Pulmonary artery endothelial cell (primary cell): ENCODE data around the gene MID2. TPM values are rescaled to one million over a fixed set of nuclear protein-coding genes. Genes with fewer than 3 reads are reported as not detected.
"Not testable (repeated sequence)": the region's sequence is repeated elsewhere in the genome, so short reads cannot be mapped to it uniquely, and the experiment has no call there.

Experiments
- DNase-seq: peaks from one replicate; pipeline ENCODE4 v3.0.0-alpha.2; 2011; ENCODE audit warnings: low read depth, low spot score
- total RNA-seq: library from RNA; depleted of rRNA; stranded (reverse); fragments of >200 nt; gene quantifications from 2 replicates; pipeline ENCODE4 v1.2.3, GENCODE V29; 2014

Gene MID2, protein sequence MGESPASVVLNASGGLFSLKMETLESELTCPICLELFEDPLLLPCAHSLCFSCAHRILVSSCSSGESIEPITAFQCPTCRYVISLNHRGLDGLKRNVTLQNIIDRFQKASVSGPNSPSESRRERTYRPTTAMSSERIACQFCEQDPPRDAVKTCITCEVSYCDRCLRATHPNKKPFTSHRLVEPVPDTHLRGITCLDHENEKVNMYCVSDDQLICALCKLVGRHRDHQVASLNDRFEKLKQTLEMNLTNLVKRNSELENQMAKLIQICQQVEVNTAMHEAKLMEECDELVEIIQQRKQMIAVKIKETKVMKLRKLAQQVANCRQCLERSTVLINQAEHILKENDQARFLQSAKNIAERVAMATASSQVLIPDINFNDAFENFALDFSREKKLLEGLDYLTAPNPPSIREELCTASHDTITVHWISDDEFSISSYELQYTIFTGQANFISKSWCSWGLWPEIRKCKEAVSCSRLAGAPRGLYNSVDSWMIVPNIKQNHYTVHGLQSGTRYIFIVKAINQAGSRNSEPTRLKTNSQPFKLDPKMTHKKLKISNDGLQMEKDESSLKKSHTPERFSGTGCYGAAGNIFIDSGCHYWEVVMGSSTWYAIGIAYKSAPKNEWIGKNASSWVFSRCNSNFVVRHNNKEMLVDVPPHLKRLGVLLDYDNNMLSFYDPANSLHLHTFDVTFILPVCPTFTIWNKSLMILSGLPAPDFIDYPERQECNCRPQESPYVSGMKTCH
- total RNA-seq = 44.1 and 80.6 TPM in 2 replicates

DNA sequence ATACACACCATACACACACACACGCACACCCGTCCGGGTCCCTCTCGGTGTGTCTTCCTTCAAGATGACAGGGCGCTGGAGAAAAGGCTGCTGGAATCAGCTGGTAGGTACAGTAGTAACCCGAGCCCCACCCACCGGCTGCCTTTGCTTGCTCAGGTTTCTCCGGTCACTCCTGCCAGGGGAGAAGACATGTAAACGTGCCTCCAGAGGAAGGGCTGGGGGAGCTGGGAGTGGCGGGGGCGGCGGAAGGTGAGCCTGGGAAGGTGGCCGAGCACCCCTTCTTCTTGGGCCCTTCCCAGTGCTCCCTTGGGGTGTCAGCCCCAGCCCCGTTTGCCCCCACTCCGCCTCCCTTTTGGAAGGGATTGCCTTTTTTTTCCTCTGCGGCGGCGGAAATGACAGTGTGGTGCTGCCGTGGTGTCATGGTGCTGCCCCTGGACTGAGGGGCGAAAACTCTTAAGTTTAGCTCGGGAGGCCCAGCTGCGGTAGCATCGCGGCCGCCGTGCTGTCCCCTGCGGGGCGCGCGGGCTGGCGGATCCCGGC is at the start of gene MID2:
TSS of gene MID2 (plus strand) at position 169 of the 540 bp plus-strand sequence. CDS start 561 bp downstream, outside the sequence.
- no peak for DNase-seq

DNA sequence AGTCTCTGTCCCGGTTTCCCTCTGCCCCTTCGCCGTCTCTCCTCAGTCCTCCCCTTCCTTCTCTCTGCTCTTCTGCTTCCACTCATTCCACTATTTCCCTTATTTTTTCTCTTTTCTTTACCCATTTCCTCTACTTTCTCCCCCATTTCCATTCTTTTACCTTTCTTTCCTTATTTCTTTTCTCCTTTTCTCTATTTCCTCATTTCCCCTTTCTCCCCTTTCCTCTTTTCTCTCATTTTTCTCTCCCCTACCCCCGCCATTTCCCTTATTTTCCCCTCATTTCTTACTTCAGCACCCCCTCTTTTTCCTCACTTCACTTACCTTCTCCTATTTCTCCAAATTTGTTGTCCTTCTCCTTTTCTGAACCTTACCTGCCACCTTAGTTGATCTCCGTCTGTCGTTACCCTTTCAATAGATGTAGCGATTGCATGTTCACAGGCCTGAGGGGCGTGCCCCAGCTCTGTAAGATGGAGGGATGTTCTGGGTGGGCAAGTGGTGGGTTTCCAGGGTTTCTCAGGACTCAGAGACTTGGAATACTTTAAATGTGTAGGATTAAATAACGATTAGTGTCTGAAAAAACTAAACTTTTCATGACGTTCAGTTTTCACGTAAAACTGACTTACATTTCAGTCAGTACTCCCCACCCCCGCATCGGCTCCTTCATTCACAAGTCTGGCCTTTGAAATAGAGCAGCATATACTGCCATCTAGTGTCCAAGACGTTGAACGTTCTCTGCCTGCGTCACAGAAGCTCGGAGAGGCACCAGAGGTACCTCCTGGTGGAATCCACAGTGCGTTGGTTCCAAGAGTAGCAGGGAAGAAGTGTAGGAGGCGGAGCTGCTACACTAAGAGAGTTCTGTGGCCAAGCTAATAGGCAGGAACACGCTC is 48.8 kb upstream of the MID2 start:
- peak; percentile 80 for DNase-seq

DNA sequence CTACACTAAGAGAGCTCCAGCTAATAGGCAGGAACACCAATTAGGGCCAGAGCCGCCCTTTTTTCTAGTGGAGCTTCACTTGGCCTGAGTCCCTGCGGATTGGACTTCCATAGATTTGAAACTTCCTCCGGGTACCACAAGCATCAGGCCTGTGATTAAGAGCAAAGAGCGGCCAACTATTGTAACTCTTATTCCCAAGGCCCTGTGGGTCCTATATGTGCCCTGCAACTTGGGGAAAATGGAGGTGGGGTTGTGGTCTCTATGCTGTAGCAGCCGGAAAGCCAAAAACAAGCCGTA is 48.2 kb upstream of the MID2 start, which contains the start of gene NCBP2L:
TSS of gene NCBP2L (plus strand) at position 198 of the 297 bp plus-strand sequence. CDS start 16,488 bp downstream, outside the sequence.
- DNase-seq = no peak

DNA sequence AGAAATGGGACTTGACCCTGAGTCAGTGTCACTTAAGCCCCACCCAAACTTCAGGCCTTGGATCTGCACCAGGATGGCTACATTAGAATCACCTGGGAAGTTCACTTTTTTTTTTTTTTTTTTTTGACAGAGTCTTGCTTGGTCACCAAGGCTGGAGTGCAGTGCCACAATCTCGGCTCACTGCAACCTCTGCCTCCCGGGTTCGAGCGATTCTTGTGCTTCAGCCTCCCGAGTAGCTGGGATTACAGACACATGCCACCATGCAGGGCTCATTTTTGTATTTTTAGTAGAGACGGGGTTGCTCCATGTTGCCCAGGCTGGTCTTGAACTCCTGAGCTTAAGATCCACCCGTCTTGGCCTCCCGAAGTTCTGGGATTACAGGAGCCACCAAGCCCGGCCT is 45.1 kb upstream of the MID2 start:
- DNase-seq = no peak

DNA sequence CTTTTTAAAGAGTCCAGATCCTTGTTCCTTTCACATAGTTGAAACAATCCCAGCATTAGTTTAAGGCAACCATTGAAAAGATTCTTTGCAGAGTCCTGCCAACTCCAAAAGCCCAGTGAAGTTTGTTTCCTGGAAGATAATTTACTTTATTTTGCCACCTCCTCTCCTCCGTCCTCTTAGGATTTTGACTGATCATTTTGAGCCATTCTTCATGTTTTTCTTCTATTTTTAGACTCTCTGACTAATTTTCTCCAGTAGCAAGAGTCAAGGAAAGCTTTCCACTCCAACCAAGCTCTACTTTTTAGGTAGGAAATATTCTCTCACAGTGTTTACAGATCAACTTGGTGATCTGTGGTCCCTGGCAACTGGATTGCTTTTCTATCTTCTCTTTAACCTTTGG is 37.8 kb upstream of the MID2 start:
- DNase-seq = no peak

DNA sequence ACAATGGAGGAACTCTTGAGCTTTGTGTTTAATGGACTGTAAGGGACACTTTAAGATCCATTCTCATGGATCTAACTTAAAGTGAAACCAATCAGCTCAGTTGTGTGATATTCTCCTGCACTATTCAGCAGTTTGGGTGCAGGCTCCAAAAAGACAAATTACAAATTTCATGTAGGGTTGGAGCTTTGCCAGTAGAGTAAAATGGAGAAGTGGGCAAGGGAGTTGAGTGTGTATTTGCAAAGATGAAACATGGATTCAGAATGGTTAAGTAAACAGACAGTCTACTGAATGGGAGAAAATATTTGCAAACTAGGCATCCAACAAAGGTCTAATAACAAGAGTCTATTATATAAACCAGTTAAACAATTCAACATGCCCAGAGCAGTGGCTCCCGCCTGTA is 21.2 kb upstream of the MID2 start:
- DNase-seq = no peak

DNA sequence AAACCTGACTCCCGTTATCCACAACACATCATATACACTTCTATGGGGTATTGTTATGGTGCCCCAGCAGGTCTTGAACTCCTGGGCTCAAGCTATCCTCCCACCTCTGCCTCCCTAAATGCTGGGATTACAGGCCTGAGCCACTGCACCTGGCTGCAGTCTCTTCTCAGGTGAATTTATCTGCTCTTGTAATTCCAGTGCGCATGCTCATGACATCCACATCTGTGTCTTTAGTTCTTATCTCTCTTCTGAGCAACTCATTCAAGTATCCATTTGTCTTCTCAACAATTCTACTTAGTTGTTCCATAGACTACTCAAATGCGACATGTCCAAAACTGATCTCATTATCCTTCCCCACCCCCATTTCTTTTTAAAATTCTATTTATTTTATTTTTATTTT is 20.5 kb upstream of the MID2 start:
- no peak for DNase-seq

DNA sequence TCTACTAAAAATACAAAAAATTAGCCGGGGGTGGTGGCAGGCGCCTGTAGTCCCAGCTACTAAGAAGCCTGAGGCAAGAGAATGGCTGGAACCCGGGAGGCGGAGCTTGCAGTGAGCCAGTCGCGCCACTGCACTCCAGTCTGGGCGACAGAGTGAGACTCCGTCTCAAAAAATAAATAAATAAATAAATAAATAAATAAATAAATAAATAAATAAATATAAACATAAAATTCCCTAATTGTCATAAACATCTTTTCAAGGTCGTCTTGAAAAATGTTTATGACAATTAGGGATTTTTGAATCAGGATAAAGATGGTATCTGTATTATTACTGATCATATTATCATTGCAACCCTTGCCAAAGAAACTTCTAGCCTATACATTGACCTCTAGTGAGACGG is 15.6 kb upstream of the MID2 start:
- not testable (repeated sequence) for DNase-seq

DNA sequence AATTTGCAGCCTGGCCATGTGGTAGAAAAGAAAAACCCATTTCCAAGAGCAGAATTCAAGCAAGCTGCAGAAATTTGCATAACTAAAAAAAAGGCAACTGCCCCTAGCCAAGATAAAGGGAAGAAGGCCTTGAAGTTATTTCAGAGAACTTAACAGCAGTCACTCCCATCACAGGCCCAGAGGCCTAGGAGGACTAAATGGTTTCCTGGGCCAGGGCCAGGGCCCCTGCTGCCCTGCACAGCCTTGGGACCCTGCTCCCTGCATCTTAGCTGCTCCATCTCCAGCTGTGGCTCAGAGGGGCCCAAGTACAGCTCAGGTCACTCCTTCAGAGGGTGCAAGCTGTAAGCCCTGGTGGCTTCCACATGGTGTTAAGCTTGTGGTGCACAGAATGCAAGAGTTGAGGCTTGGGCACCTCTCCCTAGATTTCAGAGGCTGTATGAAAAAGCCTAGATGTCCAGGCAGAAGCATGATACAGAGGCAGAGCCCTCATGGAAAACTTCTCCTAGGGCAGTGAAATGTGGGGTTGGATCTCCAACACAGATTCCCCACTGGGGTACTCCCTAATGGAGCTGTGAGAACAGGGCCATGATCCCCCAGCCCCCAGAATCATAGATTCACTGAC is 6.7 kb upstream of the MID2 start:
- DNase-seq = no peak

DNA sequence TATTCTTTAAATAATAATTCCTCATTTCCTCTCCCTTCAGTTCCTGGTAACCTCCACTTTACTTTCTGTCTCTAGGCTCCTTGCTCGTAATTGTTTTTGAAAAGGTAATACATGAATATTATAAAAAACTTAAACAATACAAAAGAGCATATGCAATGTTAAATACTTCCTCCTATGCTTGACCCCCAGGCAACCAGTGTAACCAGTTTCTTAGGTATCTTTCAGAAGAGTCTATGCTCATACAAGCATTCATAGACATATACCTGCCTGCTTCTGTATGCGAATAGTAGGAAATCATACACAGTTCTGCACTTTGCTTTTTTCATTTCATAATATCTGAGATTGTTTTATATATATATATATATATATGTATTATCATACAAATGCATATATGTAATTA is 2.6 kb upstream of the MID2 start:
- DNase-seq = no peak

DNA sequence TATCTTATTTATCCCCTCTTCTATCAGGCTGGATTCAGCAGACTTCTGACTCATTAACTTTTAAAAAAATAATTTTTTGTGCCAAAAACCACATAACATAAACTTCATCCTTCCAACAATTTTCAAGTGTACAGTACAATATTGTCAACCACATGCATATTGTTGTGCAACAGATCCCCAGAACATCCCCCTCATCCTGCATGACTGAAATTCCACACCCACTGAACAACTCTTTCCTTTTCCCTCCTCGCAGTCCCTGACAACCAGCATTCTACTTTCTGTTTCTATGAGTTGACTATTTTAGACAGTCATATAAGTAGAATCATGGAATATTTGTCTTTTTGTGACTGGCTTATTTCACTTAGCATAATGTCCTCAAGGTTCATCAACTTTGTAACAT is 2.2 kb upstream of the MID2 start:
- peak; percentile 41 for DNase-seq

DNA sequence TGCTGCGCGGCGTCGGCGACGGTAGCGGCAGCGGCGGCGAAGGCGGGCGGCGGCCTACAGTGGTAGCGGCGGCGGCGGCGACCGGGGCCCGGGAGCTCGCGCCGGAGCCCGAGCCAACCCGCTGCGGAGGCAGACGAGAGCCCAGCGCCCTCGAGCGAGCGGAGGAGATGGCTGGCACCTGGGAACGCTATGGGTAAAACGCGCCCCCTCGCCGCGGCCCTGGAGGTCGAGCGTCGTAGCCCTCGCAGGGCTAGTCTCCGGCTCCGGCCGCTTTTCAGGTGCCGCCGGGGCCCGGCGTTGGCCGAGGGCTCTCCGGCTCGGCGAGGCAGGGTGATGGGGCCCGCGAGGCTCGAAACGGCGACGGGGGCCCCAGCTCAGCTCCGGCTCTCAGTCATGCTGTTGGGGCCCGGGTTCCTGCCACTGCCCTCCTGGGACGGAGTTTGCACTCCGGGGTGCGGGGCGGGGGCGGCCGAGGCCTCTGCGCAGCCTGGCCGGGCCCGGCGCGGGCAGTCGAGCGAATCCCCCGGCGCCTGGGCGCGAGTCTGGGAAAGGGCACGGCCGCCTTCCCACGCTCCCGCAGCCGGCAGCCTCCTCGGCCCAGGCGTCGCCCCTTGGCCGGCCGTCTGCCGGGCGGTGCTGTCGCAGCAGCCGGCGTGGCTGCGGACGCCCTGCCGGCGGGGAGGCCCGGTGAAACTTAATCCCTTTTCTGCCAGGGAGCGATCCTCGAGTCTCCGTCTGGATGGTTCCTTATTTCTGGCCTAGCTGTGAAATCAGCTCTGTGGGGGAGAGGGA is 768 bp downstream of the MID2 start:
- no peak for DNase-seq

DNA sequence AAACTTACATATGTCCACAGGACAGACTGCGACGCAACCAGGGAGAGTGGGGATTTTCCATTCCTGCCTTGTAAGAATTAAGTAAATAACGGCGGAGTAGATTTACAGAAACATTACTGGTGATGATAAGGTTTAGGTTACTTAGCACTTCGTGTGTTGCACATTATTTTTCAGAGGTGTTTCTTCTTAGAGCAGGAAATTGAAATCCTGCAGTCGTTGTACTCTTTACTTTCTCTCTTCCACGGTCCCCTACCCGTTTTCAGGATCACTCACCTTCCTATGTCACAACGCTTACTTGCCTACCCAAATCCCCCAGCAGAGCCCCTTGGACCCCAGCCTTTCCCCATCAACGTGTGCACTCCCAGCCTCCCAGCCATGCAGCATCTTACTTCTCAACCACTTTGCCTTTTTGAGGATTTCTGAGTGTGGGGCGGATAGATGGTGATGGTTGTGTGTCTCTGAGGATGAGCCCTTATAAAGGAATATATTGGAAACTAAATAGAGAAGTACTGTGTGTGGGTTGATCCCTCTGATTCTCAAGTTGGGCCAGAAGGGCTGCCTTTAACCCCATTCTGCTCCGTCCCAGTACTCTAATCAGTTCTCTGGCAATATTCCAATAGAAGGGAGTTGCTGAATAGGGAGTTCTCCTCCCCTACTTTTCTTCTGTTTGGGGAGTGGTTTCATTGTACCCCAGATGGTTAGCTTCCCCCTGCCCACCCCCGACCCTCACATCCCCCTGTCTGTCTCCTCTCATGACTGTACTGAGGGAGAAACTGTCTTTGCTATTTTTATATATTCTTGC is 1.6 kb downstream of the MID2 start:
- no peak for DNase-seq

DNA sequence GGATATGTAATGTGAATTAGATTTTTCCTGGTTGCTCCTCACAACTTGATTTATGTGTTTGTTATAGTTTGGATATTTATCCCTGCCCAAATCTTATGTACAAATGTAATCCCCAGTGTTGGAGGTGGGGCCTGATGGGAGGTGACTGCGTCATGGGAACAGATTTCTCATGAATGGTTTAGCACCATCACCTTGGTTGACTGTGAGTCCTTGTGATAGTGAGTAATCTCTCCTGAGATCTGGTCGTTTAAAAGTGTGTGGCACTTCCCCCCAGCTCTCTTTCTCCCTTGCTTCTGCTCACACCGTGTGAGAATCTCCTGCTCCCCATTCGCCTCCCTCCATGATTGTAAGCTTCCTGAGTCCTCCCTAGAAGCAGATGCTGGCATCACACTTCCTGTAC is 2.2 kb downstream of the MID2 start:
- DNase-seq = no peak

DNA sequence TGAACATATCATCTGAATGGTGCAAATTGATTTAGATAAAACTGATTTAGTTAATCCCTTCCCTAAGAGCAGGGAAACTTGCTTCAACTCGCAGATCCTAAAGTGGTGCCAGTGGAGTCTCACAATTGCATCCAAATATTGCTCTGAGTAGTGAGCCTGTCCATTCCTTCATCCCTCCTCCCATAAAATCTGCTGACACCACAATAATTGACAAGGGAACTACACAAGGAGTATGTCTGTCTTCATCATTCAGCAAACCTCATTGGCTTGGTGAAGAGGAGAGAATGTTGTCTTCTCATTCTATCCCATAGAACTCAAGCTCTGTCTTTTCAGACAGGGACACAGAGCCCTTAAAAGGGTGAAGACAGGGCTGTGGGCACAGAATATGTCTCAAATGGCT is 4.2 kb downstream of the MID2 start:
- DNase-seq = no peak

DNA sequence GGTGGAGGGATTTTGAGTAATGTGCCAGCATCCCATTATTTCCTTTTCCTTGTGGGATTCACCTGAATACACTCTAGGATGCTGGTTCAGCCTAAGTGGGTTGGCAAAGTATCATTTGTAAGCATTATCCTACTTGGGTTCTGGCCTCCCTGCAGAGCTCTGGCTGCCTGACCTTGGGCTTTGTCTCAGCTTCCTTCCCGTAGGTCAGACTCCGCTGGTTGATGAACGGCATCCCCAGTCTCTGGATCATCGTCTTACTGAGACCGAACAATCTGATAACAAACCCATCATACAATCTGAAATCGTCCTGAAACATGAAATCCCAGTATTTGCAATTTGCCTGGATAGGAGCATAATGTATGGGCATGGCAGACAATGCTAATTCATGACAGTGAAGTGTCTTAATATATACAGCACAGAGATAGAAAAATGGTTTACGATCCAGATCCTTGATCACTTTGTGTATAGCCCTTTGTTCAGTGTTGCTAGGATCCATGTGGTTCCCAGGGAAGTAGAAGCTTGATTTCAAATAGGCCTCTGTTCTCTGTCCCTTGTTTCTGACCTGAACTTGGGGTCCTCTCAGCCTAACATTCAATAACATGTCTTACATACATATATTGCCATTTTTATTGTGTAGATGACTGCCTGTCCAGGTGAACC is 5.5 kb downstream of the MID2 start:
- DNase-seq = no peak

DNA sequence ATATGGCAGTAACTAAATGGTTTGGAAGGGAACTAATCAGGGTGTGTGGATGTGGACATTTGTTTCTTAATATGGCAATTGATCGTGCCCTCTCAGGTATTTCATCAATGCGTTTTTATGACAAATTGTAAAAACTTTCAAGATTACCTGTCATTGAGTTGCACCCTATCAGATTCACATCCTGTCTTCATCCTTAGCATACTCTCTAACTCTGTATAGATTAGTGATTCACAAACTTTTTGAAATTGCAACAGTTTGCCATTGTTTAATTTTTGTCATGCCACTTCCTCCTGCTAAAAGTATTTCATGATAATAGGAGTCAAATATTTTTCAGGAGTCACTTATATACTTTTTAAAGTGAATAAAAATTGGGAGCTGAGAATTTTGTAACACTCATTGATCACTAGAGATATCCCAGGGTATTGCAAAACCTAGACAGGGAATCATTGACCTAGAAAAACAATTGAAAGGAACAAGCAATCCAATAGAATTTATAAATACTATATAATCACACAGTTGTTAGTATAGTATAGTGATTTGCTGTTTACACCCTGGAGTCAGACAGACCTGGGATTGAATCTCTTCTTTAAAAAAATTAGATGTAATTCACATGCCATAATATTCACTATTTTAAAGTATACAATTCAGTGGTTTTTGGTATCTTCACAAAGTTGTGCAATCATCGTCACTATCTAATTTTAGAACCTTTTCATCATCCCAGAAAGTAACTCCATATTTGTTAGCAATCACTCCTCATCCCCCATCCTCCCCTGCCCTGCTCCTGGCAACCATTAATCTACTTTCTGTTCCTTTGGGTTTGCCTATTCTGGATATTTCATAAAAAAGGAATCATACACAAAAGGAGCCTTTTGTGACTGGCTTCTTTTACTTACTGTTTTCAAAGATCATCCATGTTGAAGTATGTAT is 8.9 kb downstream of the MID2 start:
- DNase-seq = no peak

DNA sequence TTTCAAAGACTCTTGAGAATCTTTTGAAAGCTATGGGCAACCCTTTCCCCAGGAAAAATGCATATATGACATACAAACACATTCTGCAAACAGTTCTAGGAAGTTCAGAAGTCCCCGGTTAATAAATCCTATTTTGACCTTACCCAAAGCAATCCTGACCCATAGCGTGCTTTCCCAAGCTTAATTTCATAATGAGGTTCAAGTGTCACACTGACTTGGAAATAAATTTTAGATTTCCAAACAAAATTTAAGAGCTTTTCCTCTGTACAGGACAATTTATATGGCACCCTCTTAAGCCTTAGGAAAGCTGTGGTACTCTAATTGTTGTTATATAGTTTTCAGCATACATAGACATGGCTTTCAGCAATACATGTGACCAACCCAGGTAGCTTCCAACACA is 11.3 kb downstream of the MID2 start:
- no peak for DNase-seq
